NCI-H1417 (cell line): ENCODE data around the gene MORN2.

Experiments
- DNase-seq, 3 experiments: peaks; one replicate each; lab custom pipeline; 2025; lab: John Stamatoyannopoulos, UW

Gene MORN2

GRCh38 chr2:38889575-38889974 lies 13.8 kb downstream of the MORN2 start, which contains the start of gene ARHGEF33:
Gene ARHGEF33, plus strand, starts transcription at chr2:38889875. Its CDS starts 29,573 bp downstream, at chr2:38919448.
- no peak for DNase-seq

GRCh38 chr2:38892819-38893218 lies 17.0 kb downstream of the MORN2 start:
- no peak for DNase-seq

- no peak for DNase-seq
Measured at GRCh38 chr2:38898256-38898655, 22.5 kb downstream of the MORN2 start.

GRCh38 chr2:38900726-38901125 lies 24.9 kb downstream of the MORN2 start:
- no peak for DNase-seq

- no peak for DNase-seq
Measured at GRCh38 chr2:38905251-38905650, 29.5 kb downstream of the MORN2 start.

GRCh38 chr2:38907242-38907641 lies 31.5 kb downstream of the MORN2 start:
- no peak for DNase-seq

- no peak for DNase-seq
Measured at GRCh38 chr2:38907743-38908562, 32.2 kb downstream of the MORN2 start.

GRCh38 chr2:38909872-38910271 lies 34.1 kb downstream of the MORN2 start:
- no peak for DNase-seq

GRCh38 chr2:38911191-38911590 lies 35.4 kb downstream of the MORN2 start:
- DNase-seq, result no peak

- no peak for DNase-seq
Measured at GRCh38 chr2:38912619-38913018, 36.8 kb downstream of the MORN2 start.

GRCh38 chr2:38922389-38922788 lies 46.6 kb downstream of the MORN2 start:
- no peak for DNase-seq

GRCh38 chr2:38922902-38923301 lies 47.1 kb downstream of the MORN2 start:
- peak in 1 of 3 experiments; percentile 13 for DNase-seq

- DNase-seq, result no peak
Measured at GRCh38 chr2:38925982-38926381, 50.2 kb downstream of the MORN2 start.

GRCh38 chr2:38930600-38930999 lies 54.8 kb downstream of the MORN2 start:
- no peak for DNase-seq
